Measurements from ENCODE around the gene STK17A. TPM values are rescaled to one million over a fixed set of nuclear protein-coding genes. Genes with fewer than 3 reads are reported as not detected.

Gene STK17A
- total RNA-seq, 6 experiments from 2014 or later, result 59.0 to 79.2 (median 62.8) TPM

- Mint-ChIP-seq H3K27me3 (ENCODE audit: insufficient read depth) (no peaks in the 10 kb centered on the region; the same call in none of the 2 replicates), H3K27ac (no peak overlapping the region; the same call in 1 of the 2 replicates), H3K36me3 (ENCODE audit: low read depth) (peaks cover 81% of the 10 kb centered on the region), H3K4me1 (ENCODE audit: low read depth) (peaks cover 63% of the 10 kb centered on the region), H3K4me3 (no peak overlapping the region), H3K9me3 (no peaks in the 10 kb centered on the region)
- TF ChIP-seq CTCF (IDR thresholded peaks at IDR 0.05), result no peak
- no peak for DNase-seq
Measured at GRCh38 chr7:43629857-43630256, 46.9 kb downstream of the STK17A start.

GRCh38 chr7:43630482-43630881, 47.6 kb downstream of the STK17A start:
- DNase-seq, result no peak
- no peak overlapping the region for H3K4me3 Mint-ChIP-seq
- H3K27ac Mint-ChIP-seq, result 0 out of 2 replicates have a peak overlapping the region, but pooled peaks have one; percentile 24
- H3K27me3 Mint-ChIP-seq (ENCODE audit: insufficient read depth), result no peaks in the 10 kb centered on the region; the same call in none of the 2 replicates
- H3K4me1 Mint-ChIP-seq (ENCODE audit: low read depth), result peaks cover 61% of the 10 kb centered on the region
- no peak for TF ChIP-seq CTCF (IDR thresholded peaks at IDR 0.05)
- H3K9me3 Mint-ChIP-seq, result no peaks in the 10 kb centered on the region
- peaks cover 82% of the 10 kb centered on the region for H3K36me3 Mint-ChIP-seq (ENCODE audit: low read depth)

- Mint-ChIP-seq H3K4me3 (no peak overlapping the region), H3K27me3 (ENCODE audit: insufficient read depth) (no peaks in the 10 kb centered on the region; the same call in none of the 2 replicates), H3K9me3 (no peaks in the 10 kb centered on the region), H3K27ac (peak overlapping the region; percentile 7; the same call in 1 of the 2 replicates), H3K4me1 (ENCODE audit: low read depth) (peaks cover 61% of the 10 kb centered on the region), H3K36me3 (ENCODE audit: low read depth) (peaks cover 74% of the 10 kb centered on the region)
- no peak for DNase-seq
- TF ChIP-seq CTCF (IDR thresholded peaks at IDR 0.05), result no peak
Measured at GRCh38 chr7:43631559-43631958, 48.7 kb downstream of the STK17A start.

- no peak overlapping the region for H3K27ac Mint-ChIP-seq
- no peak overlapping the region for H3K4me3 Mint-ChIP-seq
- H3K36me3 Mint-ChIP-seq (ENCODE audit: low read depth), result peaks cover 77% of the 10 kb centered on the region
- peaks cover 61% of the 10 kb centered on the region for H3K4me1 Mint-ChIP-seq (ENCODE audit: low read depth)
- H3K27me3 Mint-ChIP-seq (ENCODE audit: insufficient read depth), result no peaks in the 10 kb centered on the region; the same call in none of the 2 replicates
- no peak for DNase-seq
- no peaks in the 10 kb centered on the region for H3K9me3 Mint-ChIP-seq
- TF ChIP-seq CTCF (IDR thresholded peaks at IDR 0.05), result no peak
Measured at GRCh38 chr7:43632746-43633145, 49.8 kb downstream of the STK17A start.

- Mint-ChIP-seq H3K27me3 (ENCODE audit: insufficient read depth) (peaks cover 2% of the 10 kb centered on the region), H3K36me3 (ENCODE audit: low read depth) (peaks cover 79% of the 10 kb centered on the region), H3K9me3 (no peaks in the 10 kb centered on the region), H3K4me3 (no peak overlapping the region), H3K4me1 (ENCODE audit: low read depth) (peaks cover 62% of the 10 kb centered on the region), H3K27ac (no peak overlapping the region)
- no peak for TF ChIP-seq CTCF (IDR thresholded peaks at IDR 0.05)
- no peak for DNase-seq
Measured at GRCh38 chr7:43634384-43634783, 51.5 kb downstream of the STK17A start.

- peak; percentile 42 for DNase-seq
- Mint-ChIP-seq H3K4me1 (ENCODE audit: low read depth) (peaks cover 72% of the 10 kb centered on the region), H3K27me3 (ENCODE audit: insufficient read depth) (peaks cover 6% of the 10 kb centered on the region), H3K4me3 (no peak overlapping the region), H3K36me3 (ENCODE audit: low read depth) (peaks cover 86% of the 10 kb centered on the region), H3K9me3 (no peaks in the 10 kb centered on the region), H3K27ac (peak overlapping the region; percentile 55)
- TF ChIP-seq CTCF (IDR thresholded peaks at IDR 0.05), result no peak
Measured at GRCh38 chr7:43636093-43636492, 53.2 kb downstream of the STK17A start.

All from HFFc6 (cell line).